Activated CD4-positive, alpha-beta T cell treated with anti-CD3 and anti-CD28 coated beads, Interleukin-2, amount 50 U/mL, for 4 hours (primary cell): ENCODE results near the gene TSPAN32.

Experiments
- DNase-seq, 2 experiments: peaks; one replicate each; pipeline ENCODE4 v3.0.0-alpha.2; 2020

The TSPAN32 gene

DNA sequence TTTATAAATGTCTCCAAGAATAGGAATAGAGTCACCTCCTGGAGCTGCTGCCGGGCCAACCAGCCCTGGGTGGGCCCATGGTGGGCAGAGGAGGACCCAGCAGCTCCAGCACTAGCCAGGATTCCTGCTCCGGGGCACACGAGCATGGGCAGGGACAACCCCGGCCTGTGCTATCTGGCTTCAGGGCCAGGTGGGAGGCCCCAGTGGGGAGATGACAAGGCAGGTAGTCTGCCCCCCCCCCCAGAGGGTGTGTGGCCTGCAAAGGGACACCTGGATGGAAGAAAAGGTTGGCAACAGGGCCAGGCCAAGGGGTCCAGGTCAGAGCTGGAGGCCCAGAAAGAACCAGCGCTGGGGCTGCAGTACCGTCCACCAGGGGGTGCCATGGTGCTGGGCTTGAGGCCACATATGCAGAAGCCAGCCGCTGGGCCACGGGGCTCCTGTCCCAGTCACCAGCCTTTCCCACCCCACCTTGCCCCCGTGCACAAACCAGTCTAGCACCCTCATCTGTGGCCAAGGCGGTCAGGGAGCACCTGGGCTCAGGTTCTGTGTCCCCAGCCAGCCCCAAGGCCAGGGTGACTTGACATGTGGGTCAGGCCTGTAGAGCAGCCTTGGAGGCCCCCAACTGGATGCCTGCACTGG, 3.4 kb downstream of the TSPAN32 start:
- peak; percentile 77 to 83 for DNase-seq

DNA sequence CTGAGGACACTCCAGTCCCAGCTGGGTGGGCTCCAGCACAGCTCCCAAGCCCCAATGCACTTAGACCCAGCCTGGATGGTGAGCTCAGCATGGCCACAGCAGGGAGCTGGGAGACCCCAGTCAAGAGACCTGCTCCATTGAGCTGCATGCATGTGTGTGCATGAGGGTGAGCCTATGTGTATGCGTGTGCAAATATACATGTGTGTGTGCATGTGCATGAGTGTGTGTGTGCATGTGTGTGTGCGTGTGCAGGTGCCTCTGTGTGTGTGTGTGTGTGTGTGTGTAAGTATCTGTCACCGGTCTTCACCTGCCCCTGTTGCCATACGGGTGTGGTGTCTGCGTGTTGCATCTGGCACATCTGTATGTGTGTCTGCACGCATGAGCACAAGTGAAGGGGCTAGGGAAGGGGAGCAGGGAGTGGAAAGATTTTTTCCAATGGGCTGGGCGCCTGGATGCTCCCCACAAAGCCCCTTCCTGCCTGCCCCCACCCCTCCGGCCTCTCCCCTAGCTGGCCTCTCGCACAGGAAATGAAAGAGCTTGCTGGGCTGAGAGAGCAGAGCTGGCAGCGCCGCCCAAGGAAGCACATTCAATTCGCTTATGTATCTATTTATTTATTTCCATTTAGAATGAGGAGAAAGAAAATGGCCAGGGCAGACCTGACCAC, 4.1 kb downstream of the TSPAN32 start:
- DNase-seq = no peak

DNA sequence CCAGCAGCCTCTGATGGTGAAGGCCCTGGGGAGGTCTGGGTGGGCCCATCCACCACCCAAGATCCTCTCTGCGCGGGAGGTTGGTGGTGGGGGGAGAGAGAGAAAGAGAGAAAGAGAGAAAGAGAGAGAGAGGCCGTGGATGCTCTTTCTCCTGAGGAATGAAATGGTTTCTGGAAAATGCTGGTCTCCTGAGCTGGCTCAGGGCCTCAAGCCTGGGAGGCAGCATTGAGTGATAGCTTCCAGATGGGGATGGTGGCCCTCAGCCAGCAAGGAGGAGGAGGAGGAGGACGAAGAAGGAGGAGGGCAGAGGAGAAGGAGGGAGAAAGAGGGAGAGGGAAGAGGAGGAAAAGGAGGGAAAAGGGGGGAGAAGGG, 4.6 kb downstream of the TSPAN32 start:
- DNase-seq = no peak

DNA sequence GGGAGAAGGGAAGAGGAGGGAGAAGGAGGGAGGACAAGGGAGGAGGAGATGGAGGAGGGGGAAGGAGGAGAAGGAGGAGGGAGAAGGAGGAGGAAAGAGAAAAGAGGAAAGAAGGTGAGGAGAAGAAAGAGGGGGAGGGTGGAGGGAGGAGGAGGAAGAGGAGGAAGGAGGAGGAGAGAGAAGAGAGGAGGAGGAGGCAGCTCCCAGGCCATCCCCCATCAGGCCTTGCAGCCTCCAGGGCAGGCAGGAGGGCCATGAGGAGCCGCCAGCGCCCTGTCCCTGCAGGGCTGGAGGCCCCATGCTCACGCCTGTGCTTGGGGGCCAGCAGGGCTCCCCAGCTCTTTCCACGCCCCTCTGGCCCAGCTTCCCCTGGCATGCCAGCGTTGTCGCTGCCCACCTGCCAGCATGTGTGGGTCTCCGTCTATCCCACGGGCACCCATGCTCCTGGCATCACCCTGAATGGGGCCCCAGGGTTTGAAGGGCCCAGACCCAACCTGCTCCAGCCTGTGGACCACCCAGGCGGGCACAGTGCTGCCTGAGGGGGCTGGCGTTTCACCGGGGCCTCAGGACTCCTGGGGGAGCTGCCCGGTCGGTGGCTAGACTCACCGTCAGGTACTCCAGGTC, 5.2 kb downstream of the TSPAN32 start:
- no peak for DNase-seq

DNA sequence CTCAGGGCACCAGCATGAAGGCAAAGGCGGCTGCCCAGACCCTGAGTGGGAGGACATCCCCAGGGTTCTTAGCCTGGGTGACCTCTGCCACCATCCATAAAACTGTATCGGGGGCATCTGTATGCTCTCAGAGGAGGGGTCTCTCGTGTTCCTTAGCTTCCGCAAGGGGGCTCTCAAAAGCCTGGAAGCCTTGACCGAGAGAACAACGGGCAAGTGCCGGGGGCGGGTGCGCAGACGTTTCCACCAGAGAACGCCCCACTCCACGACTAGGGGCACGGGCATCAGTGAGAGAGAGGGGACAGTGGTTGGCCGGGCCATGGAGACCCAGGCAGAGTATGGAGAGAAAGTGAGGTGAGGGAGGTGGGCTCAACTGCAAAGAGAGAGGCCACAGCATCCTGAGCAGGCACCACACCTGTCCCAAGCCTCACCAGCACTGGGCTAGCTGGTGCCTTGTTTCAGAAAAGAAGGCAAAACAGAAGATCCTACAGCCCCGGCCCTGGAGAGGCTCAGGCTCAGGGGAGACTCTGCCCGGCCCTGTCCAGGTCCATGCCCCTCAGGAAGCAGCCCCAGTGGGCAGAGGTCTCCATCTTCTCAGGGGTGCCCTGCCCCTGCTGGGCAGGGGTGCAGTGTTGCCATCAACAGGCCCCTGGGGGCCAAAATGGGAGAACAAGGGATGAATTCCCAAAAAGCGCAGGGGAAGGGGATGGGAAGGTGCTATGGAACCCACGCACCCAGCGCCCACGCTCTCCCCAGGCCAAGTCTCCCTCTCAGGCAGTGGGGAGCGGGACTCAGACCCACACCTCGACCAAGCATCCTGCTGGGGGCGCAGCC, 5.9 kb downstream of the TSPAN32 start:
- DNase-seq = no peak

DNA sequence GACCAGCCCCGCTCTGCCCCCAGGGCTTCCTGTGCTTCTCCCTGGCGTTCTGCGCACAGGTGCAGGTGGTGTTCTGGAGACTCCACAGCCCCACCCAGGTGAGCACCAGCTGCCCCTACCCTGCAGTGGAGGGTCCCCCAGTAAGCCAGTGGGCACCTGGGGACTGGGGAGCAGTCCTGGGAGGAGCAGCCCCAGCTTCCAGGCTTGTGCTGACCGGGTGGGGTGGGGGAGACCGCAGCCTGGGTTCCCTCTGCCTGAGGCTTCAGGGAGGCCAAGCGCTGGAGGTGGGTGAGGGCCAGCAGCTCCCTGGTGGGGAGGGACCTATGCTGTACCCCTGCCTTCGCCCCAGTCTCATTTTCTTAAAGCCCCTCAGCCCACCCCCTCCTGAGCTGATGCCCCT, 6.9 kb downstream of the TSPAN32 start:
- DNase-seq = no peak

DNA sequence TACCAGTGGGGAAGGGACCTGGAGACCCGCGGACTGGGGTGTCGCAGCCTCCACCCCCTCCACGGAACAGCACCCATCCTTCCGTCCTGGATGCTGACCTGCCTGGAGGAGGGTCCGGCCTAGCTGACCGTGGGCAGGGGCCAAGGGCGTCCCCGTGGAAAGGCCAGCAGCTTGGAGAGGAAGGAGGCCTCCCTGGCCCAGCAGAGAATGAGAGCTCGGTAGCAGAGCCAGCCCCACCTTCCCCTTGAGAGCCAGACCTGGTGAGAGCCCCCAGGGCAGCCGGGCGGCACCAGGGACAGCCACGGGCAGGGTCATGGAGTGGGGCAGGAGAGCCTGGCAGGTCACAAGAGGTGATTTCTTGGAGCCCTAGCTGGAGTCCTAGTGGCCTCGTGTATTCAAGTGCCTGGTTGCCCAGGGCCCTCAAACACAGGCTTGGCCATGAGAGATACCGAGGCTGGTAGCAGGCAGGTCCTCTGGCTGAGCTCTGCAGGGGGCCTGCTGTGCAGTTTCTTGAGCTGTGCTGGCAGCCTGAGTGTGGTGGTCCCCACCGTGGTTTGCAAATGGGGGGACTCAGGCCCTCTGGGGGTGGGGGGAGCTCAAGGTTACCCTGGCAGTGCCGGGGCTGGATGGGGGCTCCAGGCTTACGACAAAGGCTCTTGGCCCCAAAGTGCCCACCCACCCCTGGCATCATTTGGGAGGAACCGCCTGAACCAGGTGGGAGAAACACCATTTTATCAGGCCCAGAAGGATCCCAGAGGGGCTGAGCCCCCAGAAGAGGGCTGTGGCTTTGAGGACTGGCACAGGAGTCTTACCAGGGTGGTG, 7.6 kb downstream of the TSPAN32 start:
- no peak for DNase-seq

DNA sequence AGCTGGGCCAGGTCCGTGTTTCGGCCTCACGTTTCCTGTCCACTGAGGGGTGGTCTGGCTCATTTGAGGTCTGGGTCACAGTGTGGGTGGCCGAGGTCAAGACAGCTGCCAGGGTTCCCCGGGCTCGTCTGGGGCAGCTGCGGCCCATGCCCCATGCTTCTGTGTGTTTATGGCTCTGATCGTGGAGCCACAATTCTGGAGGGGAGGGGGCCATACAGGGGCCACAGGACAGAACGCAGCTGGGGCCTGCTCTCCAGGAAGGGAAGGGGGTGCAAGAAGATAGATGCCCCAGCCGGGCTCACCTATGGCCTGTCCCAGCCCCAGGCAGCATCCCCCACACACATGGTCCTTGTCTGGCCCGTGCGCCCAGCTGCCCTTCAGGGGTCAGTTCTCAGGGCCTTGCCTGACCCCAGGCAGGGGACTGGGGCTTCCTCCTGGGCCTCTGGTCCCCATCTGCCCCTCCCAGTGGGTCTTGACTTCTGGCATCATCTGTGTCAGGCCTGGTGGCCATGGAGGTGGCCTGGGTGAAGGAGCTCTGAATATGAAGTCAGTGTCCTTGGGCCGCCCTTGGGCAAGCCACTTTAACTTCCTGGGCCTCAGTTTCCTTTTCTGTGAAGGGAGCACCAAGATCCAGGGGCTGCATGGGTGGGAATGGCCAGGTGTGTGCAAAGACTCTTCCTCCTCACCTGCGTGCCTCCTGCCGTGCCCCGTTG, 8.4 kb downstream of the TSPAN32 start:
- no peak for DNase-seq

DNA sequence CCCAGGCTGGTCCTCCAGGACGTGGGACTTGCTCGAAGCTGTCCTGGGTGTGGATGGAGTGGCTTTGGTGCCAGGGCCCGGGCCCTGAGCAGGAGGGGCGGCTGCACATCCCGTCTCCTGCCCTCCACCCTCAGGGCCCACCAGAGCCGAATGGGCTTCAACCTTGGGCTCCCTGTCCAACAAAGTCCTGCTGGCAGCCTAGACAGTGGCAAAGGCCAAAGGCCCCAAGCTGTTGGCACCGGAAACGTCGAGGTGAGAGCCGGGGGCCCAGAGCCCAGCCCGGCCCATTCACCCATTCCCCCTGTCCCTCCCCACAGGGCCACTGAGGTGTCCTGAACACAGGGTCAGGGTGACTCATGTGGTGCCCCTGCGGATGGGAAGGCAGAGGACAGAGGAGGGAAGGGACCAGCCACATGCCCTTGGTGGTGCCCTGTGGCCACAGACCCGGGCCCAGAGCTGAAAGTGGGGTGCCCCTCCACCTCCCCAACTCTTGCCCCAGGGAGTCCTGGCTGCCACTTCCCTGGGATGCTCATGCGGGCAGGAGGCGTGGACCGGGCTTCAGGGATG, 9.1 kb downstream of the TSPAN32 start:
- no peak for DNase-seq

DNA sequence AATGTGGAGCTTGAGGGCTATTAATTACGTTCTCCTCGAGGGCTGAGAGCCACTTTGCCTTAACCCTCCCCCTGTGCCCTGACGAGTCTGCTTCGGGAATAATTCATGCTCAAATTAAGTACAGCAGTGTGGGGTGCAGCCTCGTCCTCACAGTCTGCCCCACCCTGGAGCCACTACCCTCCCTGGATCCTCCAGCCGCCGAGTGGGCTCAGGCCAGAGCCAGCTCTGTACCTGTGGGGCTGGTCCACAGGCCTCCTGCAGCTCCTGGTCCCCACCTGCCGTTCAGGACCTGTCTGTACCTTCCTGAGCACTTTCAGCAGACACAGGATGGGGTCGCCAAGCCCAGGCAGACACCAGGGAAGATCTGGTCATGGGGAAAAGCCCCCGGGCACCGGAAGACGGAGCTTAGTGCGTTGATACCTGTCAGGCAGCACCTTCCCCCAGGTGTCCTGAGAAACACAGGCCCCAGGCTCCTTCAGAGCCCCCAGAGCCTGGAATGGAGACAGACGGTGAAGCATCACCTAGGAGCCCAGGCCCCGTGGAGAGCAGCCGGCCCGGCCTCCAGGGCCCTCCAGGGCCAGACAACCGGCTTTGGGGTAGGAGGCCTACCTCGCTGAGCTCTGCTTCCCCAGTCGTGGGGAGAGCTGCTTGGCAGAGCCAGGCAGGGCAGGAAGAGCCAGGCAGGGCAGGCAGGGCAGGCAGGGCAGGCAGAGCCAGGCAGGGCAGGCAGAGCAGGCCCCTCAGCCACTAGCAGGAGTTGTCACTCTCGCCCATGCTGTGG, 9.7 kb downstream of the TSPAN32 start:
- DNase-seq = no peak

DNA sequence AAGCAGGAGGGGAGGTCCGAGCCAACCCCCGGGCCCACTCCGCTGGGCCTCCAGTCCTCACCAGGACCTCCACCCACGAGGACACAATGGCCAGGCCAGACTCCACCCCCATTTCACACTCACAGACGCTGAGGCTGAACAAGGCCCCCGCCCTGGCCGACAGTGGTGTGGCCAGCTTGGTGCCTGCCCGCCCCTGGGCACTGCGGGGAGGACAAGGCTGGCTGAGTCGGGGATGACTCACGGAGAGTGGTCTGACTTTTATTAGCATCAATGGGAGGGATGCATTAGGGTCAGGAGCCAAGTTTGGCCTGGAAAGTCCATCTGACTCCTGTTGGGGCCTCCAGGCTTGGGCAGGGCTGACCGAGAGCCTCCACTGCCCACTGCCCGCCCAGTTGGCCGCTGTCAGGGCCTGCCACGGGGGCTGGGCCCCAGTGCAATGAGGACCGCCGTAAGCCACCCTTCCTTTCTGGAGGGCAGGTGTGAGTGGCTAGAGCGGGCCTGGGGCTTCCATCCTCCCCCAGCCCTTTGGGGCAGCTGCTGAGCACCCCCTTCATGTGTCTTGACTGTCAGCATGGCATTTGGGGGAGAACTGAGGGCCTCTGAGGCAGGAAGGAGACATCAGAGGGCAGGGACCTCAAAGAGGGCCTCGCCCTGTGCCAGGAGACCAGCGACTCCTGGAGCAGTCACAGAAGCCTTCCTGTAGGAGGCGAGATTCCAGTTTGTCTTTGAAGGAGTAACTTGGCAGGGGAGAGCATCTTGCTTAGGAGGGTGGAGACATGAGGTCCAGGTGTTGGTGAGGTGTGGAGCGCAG, 10.6 kb downstream of the TSPAN32 start:
- DNase-seq = no peak

DNA sequence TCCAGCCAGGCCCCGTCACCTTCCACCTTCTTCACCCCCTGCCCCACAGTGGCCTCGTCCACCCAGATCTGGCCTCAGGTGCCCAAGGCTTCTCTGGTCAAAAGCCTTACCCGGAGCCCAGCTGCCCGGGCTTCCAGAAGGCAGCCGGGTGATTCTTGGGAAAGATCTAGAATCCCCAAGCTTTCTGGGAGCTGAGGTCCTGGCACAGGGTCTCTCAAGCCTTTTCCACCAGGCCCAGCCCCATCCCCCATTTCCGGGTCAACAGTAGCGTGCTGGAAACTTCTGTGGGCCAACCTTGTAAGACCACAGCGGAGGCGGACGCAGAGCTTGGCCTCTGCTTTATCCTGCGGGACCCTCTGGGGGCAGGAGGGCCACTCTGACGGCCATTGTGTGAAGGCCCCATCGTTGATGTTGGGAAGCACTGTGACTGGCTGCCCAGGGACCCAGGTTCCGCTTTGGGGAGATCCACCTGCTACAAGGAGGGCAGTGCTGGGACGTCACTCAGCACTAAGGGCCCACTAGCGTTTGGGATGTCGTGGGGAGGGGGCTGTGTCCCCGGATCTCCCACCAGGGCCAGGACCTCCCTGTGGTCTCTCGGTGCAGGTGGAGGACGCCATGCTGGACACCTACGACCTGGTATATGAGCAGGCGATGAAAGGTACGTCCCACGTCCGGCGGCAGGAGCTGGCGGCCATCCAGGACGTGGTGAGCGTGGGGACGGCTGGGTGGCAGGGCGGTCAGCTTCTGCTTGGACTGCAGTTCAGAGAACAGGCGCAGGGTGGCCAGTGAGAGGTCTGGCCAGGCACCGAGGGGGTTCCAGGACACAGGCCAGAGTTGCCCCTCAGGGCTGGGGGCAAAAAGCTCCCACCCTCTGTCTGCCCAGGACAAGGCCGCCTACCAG, 11.5 kb downstream of the TSPAN32 start:
- DNase-seq = no peak

DNA sequence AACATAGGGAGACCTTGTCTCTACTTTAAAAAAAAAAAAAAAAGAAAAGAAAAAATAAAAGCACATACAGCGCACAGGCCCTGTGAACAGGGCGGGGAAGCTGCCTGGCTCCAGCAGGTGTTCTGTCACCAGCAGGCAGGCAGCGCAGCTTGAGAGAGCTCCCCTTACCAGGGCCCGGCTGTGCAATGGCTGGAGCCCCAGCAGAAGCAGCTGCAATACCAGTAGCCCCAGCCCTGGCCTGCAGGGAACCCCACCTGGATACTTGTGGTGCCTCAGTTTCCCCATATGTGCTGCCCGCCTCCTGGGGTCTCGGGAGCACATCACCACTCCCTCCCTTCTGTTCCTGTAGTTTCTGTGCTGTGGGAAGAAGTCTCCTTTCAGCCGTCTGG, 12.3 kb downstream of the TSPAN32 start:
- DNase-seq = no peak

DNA sequence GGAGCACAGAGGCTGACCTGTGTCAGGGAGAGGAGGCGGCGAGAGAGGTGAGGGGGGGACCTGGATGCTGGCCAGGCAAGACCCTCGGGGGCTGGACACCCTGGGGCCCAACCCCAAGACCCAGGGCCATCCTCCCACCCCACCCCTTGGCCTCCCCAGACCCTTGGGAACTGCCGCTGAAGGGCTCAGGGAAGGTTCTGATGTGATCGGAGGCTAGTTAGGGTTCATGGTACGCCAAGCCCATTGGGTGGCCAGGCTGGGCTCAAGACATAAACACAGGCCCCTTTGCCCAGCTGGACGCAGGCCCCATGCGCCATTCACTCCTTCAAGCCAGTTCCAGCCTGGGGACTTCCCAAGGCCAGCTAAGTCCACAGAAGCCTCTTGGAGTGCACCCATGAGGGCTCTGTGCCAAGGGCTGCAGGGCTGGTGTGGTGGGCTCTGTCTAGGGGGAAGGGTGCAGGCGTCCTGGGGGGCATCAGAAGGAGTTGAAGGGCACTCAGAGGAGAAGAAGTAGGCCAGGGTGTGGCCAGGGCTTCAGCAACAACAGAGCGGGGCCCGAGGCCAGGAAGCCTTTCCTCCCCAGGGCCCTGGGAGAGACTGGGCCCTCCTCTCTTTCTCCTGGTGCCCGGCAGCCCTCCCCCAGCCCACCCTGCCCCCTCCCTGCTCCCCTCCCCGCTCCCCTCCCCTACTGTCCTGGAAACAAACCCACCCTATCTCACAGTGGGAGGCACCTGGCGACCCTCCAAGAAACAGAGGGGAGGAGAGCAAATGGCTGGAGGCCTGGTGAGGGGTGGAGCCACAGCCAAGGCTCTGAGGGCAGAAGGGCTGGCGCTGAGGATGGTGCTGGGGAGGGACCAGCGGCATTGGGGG, 12.9 kb downstream of the TSPAN32 start:
- no peak for DNase-seq

DNA sequence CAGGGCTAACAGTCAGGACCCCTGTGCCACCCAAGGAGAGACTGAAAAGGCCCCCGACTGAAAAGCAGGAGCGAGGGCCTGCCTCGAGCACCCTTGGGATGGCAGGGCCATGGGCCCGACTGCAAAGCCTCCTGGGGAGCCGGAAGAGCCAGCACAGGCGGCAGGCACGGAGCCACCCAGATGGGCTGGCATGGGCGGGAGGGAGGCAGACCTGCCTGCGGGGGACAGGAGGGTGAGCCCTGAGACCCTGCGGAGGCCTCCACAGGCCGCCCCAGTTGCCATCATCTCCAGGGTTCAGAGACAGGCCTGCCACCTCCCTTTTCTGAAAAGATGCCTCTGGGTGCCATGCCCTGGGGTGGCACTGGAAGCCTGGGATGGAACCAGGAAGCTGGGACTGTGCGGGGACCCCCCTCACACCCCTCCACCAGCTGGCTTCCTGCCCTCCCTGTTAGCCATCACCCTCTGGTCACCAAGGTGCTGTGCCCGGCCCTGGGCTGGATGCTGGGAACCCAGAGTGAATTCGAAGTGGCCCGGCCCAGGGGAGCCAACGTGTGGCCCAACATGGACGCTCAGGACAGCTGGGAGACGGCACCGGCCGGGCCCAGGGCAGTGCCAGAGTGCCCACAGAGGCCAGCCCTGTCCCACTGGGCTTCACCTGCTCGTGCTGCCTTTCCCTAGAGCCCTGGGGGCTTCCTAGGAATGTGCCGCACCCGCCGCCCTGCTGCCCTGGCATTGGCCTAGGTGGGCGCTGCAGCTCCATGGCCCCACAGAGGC, 13.8 kb downstream of the TSPAN32 start:
- no peak for DNase-seq

DNA sequence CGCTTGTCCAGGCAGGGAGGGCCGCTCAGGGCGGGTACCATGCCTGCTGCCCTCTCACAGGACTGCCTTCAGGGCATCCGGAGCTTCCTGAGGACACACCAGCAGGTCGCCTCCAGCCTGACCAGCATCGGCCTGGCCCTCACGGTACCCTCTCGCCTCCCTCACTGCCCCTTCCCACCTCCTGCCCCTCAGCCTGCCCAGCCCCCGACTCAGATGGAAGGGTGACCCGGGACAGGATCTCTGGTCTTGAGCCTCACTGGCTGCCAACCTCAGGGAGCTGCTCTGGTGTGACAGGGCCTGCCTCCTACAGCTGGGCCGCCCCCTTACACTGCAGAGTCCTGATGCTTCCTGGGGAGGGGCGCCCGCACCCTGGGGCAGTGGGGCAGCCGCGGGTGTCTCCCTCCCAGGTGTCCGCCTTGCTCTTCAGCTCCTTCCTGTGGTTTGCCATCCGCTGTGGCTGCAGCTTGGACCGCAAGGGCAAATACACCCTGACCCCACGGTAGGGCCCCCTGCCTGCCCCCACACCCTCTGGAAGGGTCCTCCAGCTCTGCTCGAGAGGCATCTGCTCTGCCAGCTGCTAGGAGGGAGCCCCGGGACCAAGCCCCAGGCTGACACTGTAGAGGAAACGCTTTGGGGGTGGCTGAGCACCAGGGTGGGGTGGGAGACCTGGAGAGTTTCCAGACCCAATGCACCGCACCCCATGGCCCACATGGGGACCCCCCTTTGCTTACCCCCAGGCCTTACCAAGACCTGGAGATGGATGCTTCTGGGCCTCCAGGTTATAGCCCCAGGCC, 14.6 kb downstream of the TSPAN32 start:
- DNase-seq = no peak

DNA sequence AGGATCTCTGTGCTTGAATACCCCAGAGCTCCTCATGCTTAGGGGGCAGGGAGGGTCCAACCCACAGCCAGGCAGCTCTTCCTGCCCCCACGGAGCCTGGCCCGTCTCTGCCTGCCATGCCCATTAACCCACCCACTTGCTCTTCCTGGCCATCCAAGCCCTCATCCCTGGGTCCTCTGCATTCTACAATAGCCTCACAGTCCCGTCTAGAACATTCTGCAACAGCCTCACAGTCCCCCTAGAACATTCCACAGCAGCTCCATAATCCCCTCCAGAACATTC, 15.1 kb downstream of the TSPAN32 start:
- DNase-seq = no peak
